K562 (cell line): ENCODE results near the gene PRMT5. TPM values are rescaled to one million over a fixed set of nuclear protein-coding genes. Genes with fewer than 3 reads are reported as not detected.

Source experiments
- ATAC-seq: fragments of 200-7000 bp; cut with Tn5 transposase; 3 replicates; pipeline ENCODE4 v1.9.1; 2020; ENCODE audit warnings: moderate library complexity
- BruUV-seq: library from RNA; stranded (reverse); fragments of 400-500 nt; replicated peaks from 2 replicates; lab custom pipeline; 2021; lab: Mats Ljungman, UMichigan
- CTCF ChIA-PET: fragments of 300-600 bp; formaldehyde crosslinking; extraction: SDS; loops from one replicate; lab custom pipeline; 2021; ENCODE audit warnings: low intra/inter-chr PET ratio; lab: Yijun Ruan, JAX
- POLR2A ChIA-PET: fragments of 300-600, 350-650 bp; sonication (Branson Sonifier 250); formaldehyde crosslinking; extraction: SDS; loops from one replicate; lab custom pipeline; 2021; ENCODE audit warnings: antibody characterized with exemption, inconsistent platforms; lab: Yijun Ruan, JAX
- DNase-seq, 4 experiments: peaks; one replicate each; pipeline versions ENCODE4 v3.0.0 to v3.0.0-alpha.2; 2011 to 2018; ENCODE audit warnings: low spot score in 3 of 4, mixed read lengths in 3 of 4; ENCODE audit errors: extremely low read depth in 1 of 4
- FAIRE-seq: peaks from 2 replicates; lab custom pipeline; 2011; peaks lifted over from hg19 to GRCh38; lab: Jason Lieb, UNC
- H2AFZ ChIP-seq: 2 replicates; pipeline ENCODE4 v1.6.0; 2011; ENCODE audit warnings: low read depth, low read length, control low read depth, inconsistent platforms
- H3K27ac ChIP-seq: fragments of 200-600 bp; 3 replicates; pipeline ENCODE4 v1.8.0; 2011; ENCODE audit warnings: low read depth, mild to moderate bottlenecking, control low read depth, inconsistent platforms, low read length, moderate library complexity, mixed read lengths; ENCODE audit errors: extremely low read depth
- H3K27me3 ChIP-seq, 2 experiments: fragments of 300-600 bp in 1 of 2; 2 replicates in 1 of 2; 3 replicates in 1 of 2; pipeline versions ENCODE4 v1.6.0 to v1.8.0; 2011; ENCODE audit warnings: inconsistent platforms in 2 of 2, low read length in 2 of 2, mild to moderate bottlenecking in 1 of 2, mixed read lengths in 1 of 2, moderate library complexity in 1 of 2; ENCODE audit not compliant: control insufficient read depth in 2 of 2, insufficient read depth in 2 of 2
- H3K36me3 ChIP-seq: fragments of 300-600 bp; 3 replicates; pipeline ENCODE4 v1.8.0; 2011; ENCODE audit warnings: mild to moderate bottlenecking, low read length, inconsistent platforms; ENCODE audit not compliant: control insufficient read depth, insufficient read depth
- H3K4me1 ChIP-seq, 2 experiments: fragments of 200-600 bp in 1 of 2; replicated peaks in 1 of 2; 2 replicates in 1 of 2; 3 replicates in 1 of 2; pipeline versions ENCODE4 v1.5.1 to v1.8.0; 2011; ENCODE audit warnings: inconsistent platforms in 2 of 2, low read length in 2 of 2, mild to moderate bottlenecking in 1 of 2, mixed read lengths in 1 of 2, moderate library complexity in 1 of 2; ENCODE audit not compliant: control insufficient read depth in 2 of 2, insufficient read depth in 2 of 2
- H3K4me2 ChIP-seq: 2 replicates; pipeline ENCODE4 v1.6.1; 2011; ENCODE audit warnings: low read length, control low read depth, inconsistent platforms, mixed read lengths; ENCODE audit not compliant: insufficient read depth
- H3K4me3 ChIP-seq: fragments of 200-600 bp; sonication (generic), shearing (Covaris generic); 2 replicates; pipeline ENCODE4 v1.5.1; 2016; ENCODE audit warnings: control low read depth, inconsistent platforms
- H3K79me2 ChIP-seq: fragments of 200-600 bp; 3 replicates; pipeline ENCODE4 v1.8.0; 2011; ENCODE audit warnings: low read length, inconsistent platforms; ENCODE audit not compliant: control insufficient read depth, insufficient read depth
- H3K9ac ChIP-seq, 2 experiments: 2 replicates each; pipeline versions ENCODE4 v1.6.0 to v1.6.1; 2011; ENCODE audit warnings: low read depth in 2 of 2, low read length in 2 of 2, control low read depth in 1 of 2, inconsistent platforms in 1 of 2, mild to moderate bottlenecking in 1 of 2, mixed read lengths in 1 of 2; ENCODE audit not compliant: insufficient read depth in 1 of 2
- H3K9me1 ChIP-seq: one replicate; pipeline ENCODE4 v1.6.0; 2011; ENCODE audit warnings: inconsistent platforms, mild to moderate bottlenecking, low read length, moderate library complexity; ENCODE audit not compliant: control insufficient read depth, insufficient read depth
- H3K9me3 ChIP-seq: replicated peaks from 2 replicates; pipeline ENCODE4 v1.5.1; 2011; ENCODE audit warnings: low read depth, low read length, inconsistent platforms; ENCODE audit not compliant: control insufficient read depth, insufficient read depth
- H4K20me1 ChIP-seq: replicated peaks from 2 replicates; pipeline ENCODE4 v1.6.1; 2011; ENCODE audit warnings: low read length, inconsistent platforms, mixed read lengths; ENCODE audit not compliant: control insufficient read depth, insufficient read depth
- E2F4 ChIP-seq: sonication (generic); formaldehyde crosslinking; IDR thresholded peaks from 2 replicates; pipeline ENCODE4 v1.8.0; 2022; ENCODE audit warnings: mild to moderate bottlenecking, low read depth, missing genetic modification reagents
- WGBS: fragments of 100-300 bp; shearing (Covaris generic); methylation state at CpG from one replicate; pipeline ENCODE4 v1.1.6; 2016; ENCODE audit warnings: low coverage, mixed read lengths; ENCODE audit not compliant: insufficient coverage; ENCODE audit errors: missing lambda C conversion rate; 5-methylcytosine and 5-hydroxymethylcytosine counted together
- in situ Hi-C: fragments of 300-500 bp; cut with MboI; formaldehyde crosslinking; loops from 4 replicates; pipeline ENCODE4 v1.15.0; 2018; ENCODE audit warnings: inconsistent platforms, mixed read lengths
- intact Hi-C: fragments of 100-400 bp; cut with micrococcal nuclease; formaldehyde crosslinking; loops from 2 replicates; pipeline ENCODE4 v1.14.2; 2022
- polyA plus RNA-seq, 8 experiments: library from polyadenylated mRNA; depleted of rRNA in 4 of 8; stranded (reverse) in 5 of 8; unstranded in 3 of 8; fragments of >200 nt; fragmentation: Nextera tagmentation in 2 of 8; fragmentation: Illumina TruSeq in 1 of 8; extraction: Ambion mirVana in 2 of 8; extraction: Trizol in 1 of 8; gene quantifications; 2 replicates each; pipeline versions ENCODE4 v1.2.1 to v1.2.3, GENCODE V29; 2011 to 2014; ENCODE audit warnings: inconsistent platforms in 1 of 8, missing spikeins in 1 of 8
- total RNA-seq, 7 experiments: library from RNA; depleted of rRNA in 6 of 7; stranded (reverse); fragments of >200 nt in 6 of 7; fragmentation: Illumina TruSeq in 2 of 7; extraction: Trizol in 2 of 7; gene quantifications; 2 replicates each; pipeline versions ENCODE4 v1.2.1 to v1.2.3, GENCODE V29; 2011 to 2021; ENCODE audit warnings: low replicate concordance in 1 of 7
- TF ChIP-seq, protein P1 (sequence below): sonication (generic); formaldehyde crosslinking; IDR thresholded peaks from 2 replicates; pipeline ENCODE4 v1.8.1; 2023; ENCODE audit warnings: mild to moderate bottlenecking, missing genetic modification reagents

The PRMT5 gene
- total and polyA plus RNA-seq, 9 of the 15 experiments (the other 6 are each of a cell fraction or from before 2014, with no cell fraction given), result 114 to 552 (median 222) TPM

DNA sequence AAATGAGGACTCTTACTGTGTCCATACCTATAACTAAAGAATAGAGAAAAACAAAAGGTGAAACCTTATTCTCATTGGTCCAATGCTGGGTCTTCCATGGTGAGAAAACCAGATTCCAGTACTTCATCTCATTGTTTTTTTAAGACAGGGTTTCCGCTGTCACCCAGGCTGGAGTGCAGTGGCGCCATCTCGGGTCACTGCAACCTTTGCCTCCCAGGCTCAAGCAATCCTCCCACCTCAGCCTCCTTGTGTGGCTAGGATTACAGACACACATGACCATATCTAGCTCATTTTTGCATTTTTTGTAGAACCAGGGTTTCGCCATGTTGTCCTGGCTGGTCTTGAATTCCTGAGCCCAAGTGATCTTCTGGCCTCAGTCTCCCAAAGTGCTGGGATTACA lies 23.5 kb downstream of the PRMT5 start:
- BruUV-seq, result no TSS peak
- Histone ChIP-seq H3K9ac (0 out of 4 replicates have a peak overlapping the region, but pooled peaks of 1 of the 2 experiments have one; percentile 13), H3K79me2 (0 out of 3 replicates have a peak, but pooled peaks cover 5% of the 10 kb centered on the region), H3K9me1 (no peaks in the 10 kb centered on the region), H4K20me1 (no peaks in the 10 kb centered on the region), H3K27me3 (no peaks in the 10 kb centered on the region), H3K9me3 (no peaks in the 10 kb centered on the region), H3K4me3 (no peak overlapping the region), H3K4me1 (peaks cover 0 to 2% of the 10 kb centered on the region in 2 experiments; a peak in 1 of 5 replicates), H2AFZ (no peak overlapping the region), H3K4me2 (no peak overlapping the region), H3K36me3 (peaks cover 94% of the 10 kb centered on the region), H3K27ac (no peak overlapping the region)
- POLR2A ChIA-PET, result interaction anchor here (1.2 kb wide), 1 partner anchor 12 kb away, joined by 3 read pairs; no protein-coding TSS in a partner anchor
- ATAC-seq, result no peak
- FAIRE-seq, result no peak
- no peak for DNase-seq
- TF ChIP-seq E2F4 (CRISPR knock-in tag), result no peak
- TF ChIP-seq, protein P1, sequence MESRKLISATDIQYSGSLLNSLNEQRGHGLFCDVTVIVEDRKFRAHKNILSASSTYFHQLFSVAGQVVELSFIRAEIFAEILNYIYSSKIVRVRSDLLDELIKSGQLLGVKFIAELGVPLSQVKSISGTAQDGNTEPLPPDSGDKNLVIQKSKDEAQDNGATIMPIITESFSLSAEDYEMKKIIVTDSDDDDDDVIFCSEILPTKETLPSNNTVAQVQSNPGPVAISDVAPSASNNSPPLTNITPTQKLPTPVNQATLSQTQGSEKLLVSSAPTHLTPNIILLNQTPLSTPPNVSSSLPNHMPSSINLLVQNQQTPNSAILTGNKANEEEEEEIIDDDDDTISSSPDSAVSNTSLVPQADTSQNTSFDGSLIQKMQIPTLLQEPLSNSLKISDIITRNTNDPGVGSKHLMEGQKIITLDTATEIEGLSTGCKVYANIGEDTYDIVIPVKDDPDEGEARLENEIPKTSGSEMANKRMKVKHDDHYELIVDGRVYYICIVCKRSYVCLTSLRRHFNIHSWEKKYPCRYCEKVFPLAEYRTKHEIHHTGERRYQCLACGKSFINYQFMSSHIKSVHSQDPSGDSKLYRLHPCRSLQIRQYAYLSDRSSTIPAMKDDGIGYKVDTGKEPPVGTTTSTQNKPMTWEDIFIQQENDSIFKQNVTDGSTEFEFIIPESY, result peak; percentile 69; the same call in 1 of the 2 replicates
- intact Hi-C loops (no loop called here), in situ Hi-C loops (no loop called here)
- CTCF ChIA-PET, result no interaction called here
- 95% methylated on average over 4 of the region's 4 CpGs for WGBS
